CD4-positive, alpha-beta T cell treated with Interleukin-2 at 100 ng/mL for 4 hours (primary cell): ENCODE data around the gene MED28.

ENCODE experiments used
- DNase-seq: peaks from one replicate; pipeline ENCODE4 v3.0.0-alpha.2; 2020; ENCODE audit warnings: low spot score

Gene MED28

GRCh38 chr4:17667253-17667652 is 52.8 kb downstream of the MED28 start:
- no peak for DNase-seq

- no peak for DNase-seq
These were observed 53.3 kb downstream of the MED28 start for GRCh38 chr4:17667653-17668201.

DNA sequence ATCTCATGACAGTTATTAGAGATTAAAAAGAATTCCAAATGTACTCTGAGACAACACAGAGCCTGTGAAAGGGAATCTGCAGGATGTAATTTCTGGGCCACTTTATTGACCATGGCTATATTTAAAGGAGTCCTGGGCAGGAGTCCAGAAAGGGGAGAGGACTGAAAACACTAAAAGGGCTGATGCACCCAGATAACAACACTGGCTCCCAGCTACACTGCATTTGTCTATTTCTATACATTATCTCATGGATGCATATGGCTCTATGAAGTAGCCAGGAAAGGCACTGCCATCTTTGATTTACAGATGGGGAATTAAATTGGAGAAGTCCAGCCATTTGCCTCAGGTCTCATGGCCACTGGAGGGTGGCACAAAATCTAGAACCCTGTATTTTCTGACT is 56.0 kb downstream of the MED28 start:
- no peak for DNase-seq

DNA sequence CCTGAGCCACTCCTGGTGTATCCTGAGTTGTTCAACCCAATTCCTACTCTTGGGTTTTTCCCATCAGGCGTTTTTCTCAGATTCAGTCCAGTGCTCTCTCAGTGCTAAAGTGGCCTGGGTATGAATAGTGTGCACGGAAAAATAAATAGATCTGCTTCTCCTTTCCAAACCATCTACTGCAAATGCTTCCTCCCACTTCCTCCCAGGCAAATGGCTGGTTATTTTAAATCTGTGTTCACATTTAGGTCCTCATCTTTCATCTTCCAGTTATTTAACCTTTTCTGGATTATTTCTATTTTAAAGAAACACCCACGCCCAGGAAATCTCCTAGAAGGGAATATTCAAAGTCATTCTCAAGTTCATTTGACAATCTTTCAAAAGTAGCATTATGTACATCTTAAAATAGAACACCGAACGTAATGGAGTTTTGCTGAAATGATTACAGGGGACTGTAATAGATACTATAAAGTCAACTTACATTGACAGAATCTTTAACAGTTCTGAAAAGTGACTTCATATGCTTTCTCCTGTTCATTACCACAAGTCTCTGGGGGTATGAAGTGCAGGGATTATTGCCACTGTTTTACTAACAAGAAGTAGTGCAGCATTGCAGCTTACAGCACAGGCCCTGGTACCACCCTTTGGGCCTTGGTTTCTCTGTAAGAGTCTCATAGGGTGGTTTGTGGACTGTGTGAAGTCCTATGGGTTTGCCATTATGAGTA is 66.3 kb downstream of the MED28 start:
- no peak for DNase-seq

GRCh38 chr4:17681281-17682221 is 67.1 kb downstream of the MED28 start:
- no peak for DNase-seq

- DNase-seq, result no peak
These were observed 67.8 kb downstream of the MED28 start for GRCh38 chr4:17682222-17682566.
